SH-SY5Y (cell line): ENCODE results near the gene PPM1M.

Source experiments
- GATA2 ChIP-seq: IDR thresholded peaks from 2 replicates; pipeline ENCODE4 v1.6.1; 2011; ENCODE audit warnings: mild to moderate bottlenecking, low read depth, low read length
- GATA3 ChIP-seq: IDR thresholded peaks from 2 replicates; pipeline ENCODE4 v1.6.1; 2011; ENCODE audit warnings: low read depth, mild to moderate bottlenecking, low read length, moderate library complexity

The PPM1M gene

GRCh38 chr3:52232279-52233107 is 13.1 kb upstream of the PPM1M start:
- TF ChIP-seq GATA2 = no peak
- TF ChIP-seq GATA3 = no peak

- no peak for TF ChIP-seq GATA2
- TF ChIP-seq GATA3 = no peak
Observed at GRCh38 chr3:52233108-52233591, 12.4 kb upstream of the PPM1M start.

GRCh38 chr3:52233968-52234367 is 11.6 kb upstream of the PPM1M start:
- TF ChIP-seq GATA3 (no peak), GATA2 (no peak)

- TF ChIP-seq GATA2 = no peak
- TF ChIP-seq GATA3 = no peak
Observed at GRCh38 chr3:52234516-52235447, 10.8 kb upstream of the PPM1M start.

GRCh38 chr3:52236424-52236886 is 9.1 kb upstream of the PPM1M start:
- TF ChIP-seq GATA3 = no peak
- TF ChIP-seq GATA2 = no peak

GRCh38 chr3:52237006-52237656 is 8.4 kb upstream of the PPM1M start:
- TF ChIP-seq GATA3 = no peak
- TF ChIP-seq GATA2 = no peak

- TF ChIP-seq GATA2 (no peak), GATA3 (no peak)
Observed at GRCh38 chr3:52237657-52238172, 7.8 kb upstream of the PPM1M start.

GRCh38 chr3:52238193-52238760 is 7.3 kb upstream of the PPM1M start:
- TF ChIP-seq GATA3 (no peak), GATA2 (no peak)

- TF ChIP-seq GATA2 (no peak), GATA3 (no peak)
Observed at GRCh38 chr3:52238761-52239701, 6.5 kb upstream of the PPM1M start, which contains the start of gene TWF2. Gene TWF2, minus strand, starts transcription at chr3:52239158. Its CDS starts 142 bp downstream, at chr3:52239016.

GRCh38 chr3:52240059-52240885 is 5.3 kb upstream of the PPM1M start:
- peak; percentile 87 for TF ChIP-seq GATA2
- no peak for TF ChIP-seq GATA3

- no peak for TF ChIP-seq GATA2
- TF ChIP-seq GATA3 = no peak
Observed at GRCh38 chr3:52240886-52241370, 4.6 kb upstream of the PPM1M start.
